Activated gamma-delta T cell treated with Interleukin-2 at 50 U/mL for 16 hours (primary cell): ENCODE measurements around the gene ECSIT.
A peak's percentile ranks its signal among the peaks of the same experiment; 100 is the strongest.
"Not testable (repeated sequence)": the region's sequence is repeated elsewhere in the genome, so short reads cannot be mapped to it uniquely, and the experiment has no call there.

Source experiments
- DNase-seq: peaks from one replicate; pipeline ENCODE4 v3.0.0-alpha.2; 2020

Gene ECSIT, protein sequence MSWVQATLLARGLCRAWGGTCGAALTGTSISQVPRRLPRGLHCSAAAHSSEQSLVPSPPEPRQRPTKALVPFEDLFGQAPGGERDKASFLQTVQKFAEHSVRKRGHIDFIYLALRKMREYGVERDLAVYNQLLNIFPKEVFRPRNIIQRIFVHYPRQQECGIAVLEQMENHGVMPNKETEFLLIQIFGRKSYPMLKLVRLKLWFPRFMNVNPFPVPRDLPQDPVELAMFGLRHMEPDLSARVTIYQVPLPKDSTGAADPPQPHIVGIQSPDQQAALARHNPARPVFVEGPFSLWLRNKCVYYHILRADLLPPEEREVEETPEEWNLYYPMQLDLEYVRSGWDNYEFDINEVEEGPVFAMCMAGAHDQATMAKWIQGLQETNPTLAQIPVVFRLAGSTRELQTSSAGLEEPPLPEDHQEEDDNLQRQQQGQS

DNA sequence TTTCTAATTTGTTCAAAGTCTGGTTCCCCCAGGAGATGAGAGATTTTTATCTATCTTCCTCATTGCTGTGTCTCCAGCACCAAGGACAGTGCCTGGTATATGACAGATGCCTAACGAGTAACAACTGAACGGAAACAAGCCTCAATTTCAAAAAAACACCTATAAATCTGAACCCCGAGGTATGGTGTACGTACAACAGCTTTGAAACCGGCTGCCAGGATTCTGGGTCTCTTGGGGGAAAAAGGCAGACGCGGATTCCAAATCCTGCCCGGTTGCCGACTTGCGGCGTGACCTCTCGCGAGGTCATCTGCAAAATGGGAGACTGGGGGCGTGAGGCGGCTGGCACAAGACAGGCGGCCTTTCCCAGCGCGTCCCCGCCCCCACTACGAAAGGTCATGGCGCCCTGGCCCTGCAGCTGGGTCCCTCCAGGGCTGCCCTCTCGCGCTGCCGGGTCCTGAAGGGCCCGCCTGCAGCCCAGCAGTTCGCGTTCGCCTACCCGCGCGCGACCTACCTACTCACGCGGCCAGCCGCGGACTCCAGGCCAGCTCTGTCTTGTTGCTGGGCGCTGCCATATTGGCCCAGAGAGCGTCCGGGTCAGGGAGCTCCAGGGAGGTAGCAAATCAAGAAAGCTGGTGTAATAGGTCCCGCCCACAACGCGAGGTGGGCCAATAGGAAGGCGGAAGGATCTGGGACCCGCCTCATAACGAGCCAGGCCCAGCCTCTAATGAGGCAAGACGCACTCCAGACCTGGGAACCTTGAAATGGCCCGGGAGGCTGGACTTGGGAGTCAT is at the start of gene ECSIT:
Gene ECSIT (minus strand): TSS at position 584 of the 791 bp plus-strand sequence. CDS start 9,964 bp downstream, outside the sequence.
- peak; percentile 91 for DNase-seq

- DNase-seq = no peak
These were observed 48.7 kb upstream of the ECSIT start, which contains the start of gene ACP5 for GRCh38 chr19:11577451-11578257. Gene ACP5 (minus strand): TSS chr19:11577645. CDS start chr19:11577317, 328 bp downstream.

GRCh38 chr19:11576227-11576626 is 47.3 kb upstream of the ECSIT start:
- no peak for DNase-seq

DNA sequence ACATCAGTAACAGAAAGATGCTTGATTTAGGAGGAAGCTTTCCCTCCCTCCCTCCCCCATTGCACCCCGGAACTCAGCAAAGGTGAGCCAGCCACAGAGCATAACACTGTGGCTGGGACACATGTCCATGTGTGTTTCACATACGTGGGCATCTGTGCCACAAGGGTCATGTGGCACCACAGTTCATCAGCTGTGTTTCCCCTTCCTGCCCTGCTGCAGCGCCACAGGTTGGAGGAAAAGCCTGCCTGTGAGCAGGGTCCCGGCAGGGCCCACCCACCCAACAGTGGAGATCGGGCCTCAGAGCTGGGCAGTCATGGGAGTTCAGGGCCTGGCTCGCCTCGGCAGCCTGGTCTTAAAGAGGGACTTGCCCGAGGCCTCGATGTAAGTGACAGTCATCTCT is 45.8 kb upstream of the ECSIT start:
- DNase-seq = no peak

DNA sequence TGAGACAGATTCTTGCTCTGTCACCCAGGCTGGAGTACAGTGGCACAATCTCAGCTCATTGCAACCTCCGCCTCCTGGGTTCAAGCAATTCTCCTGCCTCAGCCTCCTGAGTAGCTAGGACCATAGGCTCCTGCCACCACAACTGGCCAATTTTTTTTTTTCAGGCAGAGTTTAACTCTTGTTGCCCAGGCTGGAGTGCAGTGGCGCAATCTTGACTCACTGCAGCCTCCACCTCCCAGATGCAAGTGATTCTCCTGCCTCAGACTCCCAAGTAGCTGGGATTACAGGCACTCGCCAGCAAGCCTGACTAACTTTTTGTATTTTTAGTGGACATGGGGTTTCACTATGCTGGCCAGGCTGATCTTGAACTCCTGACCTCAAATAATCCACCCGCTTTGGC is 44.8 kb upstream of the ECSIT start:
- not testable (repeated sequence) for DNase-seq

GRCh38 chr19:11573354-11573753 is 44.4 kb upstream of the ECSIT start:
- DNase-seq = not testable (repeated sequence)

DNA sequence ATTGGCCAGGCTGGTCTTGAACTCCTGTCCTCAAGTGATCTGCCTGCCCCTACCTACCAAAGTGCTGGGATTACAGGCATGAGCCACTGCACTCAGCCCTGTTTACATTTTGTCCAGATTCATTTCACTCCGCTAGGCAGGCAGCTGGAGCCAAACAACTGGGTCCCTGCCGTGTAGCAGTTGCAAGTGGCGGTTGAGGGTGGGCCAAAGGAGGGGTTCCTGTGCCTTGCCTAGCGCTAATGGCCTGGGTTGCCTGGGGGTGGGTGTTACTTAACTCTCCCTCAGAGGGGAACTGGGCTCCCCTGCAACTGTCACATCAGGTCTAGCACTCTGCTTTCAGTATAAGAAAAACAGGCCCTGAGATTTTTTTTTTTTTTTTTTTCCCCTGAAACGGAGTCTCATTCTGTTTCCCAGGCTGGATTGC is 41.1 kb upstream of the ECSIT start:
- no peak for DNase-seq

- DNase-seq = no peak
These were observed 37.2 kb upstream of the ECSIT start for GRCh38 chr19:11566164-11566563.

DNA sequence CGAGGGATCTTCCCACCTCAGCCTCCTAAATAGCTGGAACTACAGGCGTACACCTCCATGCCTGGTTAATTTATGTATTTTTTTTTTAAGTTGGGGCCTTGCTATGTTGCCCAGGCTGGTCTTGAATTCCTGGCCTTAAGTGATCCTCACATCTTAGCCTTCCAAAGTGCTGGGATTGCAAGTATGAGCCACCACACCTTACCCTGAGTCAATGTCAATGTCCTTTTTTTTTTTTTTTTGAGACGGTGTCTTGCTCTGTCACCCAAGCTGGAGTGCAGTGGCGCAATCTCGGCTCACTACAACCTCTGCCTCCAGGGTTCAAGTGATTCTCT is 36.7 kb upstream of the ECSIT start:
- not testable (repeated sequence) for DNase-seq

DNA sequence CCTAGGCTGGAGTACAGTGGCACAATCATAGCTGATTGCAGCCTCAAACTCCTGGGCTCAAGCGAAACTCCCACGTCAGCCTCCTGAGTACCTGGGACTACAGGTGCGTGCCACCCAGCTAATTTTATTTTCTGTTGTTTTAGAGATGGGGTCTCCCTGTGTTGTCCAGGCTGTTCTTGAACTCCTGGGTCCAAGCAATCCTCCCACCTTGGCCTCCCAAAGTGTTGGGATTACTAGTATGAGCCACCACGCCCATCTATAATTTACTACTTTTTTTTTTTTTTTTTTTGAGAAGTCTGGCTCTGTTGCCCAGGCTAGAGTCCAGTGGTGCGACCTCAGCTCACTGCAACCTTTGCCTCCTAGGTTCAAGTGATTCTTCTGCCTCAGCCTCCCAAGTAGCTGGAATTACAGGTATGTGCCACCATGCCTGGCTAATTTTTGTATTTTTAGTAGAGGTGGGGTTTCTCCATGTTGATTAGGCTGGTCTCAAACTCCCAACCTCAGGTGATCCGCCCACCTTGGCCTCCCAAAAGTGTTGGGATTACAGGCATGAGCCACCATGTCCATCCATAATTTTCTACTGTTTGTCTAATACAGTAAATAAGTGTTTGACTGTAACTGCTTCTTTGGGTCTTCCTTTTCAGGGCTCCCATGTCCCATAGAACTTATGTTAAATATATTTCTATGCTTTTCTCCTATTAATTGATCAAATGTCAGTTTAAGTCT is 35.3 kb upstream of the ECSIT start:
- DNase-seq = not testable (repeated sequence)

DNA sequence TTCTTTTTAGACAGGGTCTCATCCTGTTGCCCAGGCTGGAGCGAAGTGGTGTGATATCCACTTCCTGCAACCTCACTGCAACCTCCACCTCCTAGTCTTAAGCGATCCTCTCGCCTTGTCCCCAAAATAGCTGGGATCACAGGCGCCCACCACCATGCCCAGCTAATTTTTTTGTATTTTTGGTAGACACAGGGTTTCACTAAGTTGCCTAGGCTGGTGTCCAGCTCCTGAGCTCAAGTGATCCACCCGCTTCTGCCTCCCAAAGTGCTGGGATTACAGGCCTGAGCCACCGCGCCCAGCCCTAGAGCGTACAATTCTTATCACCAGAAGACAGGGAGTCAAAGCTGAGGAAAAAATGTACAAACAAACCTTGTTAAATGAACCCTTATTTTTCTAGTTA is 34.6 kb upstream of the ECSIT start:
- no peak for DNase-seq

DNA sequence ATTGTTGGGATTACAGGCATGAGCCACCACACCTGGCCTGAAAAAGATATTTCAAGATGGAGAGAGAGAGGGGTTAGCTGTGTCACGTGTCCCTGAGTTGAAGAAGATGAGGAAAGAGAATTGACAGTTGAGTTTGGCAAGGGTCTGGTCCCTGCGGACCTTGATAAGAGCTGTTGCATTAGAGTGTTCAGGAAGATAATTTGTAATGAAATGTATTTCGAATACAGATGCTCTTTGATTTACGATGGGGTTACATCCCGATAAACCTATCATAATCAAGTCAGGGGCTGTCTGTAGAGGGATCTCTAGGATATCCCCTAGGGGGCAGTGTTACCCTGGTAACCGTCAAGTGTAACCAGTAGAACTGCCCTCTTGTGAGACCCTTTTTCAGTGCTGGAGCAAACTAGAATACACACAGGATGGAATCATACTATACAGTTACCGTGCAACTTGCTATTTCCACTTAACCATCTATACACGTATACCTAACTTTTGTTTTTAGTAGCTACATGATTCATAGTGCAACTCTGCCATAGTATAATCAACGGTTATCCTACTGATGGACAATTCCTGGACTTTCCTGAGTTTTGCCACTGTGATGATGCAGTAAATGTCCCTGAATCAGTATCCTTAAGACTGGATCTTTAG is 31.6 kb upstream of the ECSIT start:
- DNase-seq = peak; percentile 59

GRCh38 chr19:11558881-11559828 is 30.2 kb upstream of the ECSIT start, which contains the start of gene ELOF1:
Gene ELOF1 (minus strand): TSS chr19:11559230. CDS start chr19:11554347, 4,883 bp downstream.
- DNase-seq = peak; percentile 96

DNA sequence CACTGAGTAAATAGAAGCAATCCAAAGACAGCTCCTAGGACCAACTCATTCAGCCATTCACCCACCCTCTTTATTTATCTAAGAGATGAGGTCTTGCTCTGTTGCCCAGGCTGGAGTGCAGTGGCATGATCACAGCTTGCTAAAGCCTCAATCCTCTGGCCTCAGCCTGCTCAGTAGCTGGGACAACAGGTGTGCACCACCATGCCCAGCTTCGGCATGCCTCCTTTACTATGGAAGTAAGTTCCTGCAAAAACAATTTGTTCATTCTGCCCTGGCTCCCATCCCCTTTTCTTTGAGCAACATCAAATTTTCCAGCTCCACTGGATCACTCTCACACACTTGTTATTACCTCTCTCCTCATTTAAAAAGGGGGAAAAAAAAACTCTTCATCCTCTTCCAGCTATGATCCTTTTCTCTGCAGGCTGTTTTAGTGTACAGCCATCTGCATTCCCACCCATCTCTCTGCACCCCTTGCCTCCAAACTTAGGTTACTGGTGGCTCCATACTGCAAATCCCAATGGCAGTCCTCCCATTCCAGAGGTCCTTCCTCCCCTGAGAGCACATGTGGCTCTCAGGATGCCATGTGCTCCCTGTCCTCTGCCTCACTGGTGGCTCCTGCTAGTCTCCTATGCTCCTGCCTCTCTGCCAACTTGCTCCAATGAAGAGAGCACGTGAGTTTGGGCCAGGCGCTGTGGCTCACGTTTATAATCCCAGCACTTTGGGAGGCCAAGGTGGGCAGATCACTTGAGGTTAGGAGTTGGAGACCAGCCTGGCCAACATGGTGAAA is 27.9 kb upstream of the ECSIT start:
- no peak for DNase-seq

DNA sequence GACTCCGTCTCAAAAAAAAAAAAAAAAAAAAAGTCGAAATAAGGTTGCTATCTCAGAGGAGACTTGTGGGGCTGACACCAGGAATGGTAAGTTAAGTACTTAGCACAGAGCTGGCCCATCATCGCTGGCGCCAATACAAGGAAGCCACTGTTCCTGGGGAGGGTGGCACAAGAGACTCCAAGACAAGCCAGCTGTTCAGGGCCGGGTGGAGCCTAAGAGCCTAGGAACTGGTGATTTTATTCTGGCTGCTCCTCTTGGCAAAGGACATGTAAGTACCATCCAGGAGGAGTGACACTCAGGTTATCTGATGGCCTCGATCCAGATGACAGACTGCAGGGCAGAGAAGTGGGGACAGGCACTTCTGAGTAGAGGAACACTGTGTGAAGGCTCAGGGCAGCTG is 26.3 kb upstream of the ECSIT start:
- DNase-seq = no peak

DNA sequence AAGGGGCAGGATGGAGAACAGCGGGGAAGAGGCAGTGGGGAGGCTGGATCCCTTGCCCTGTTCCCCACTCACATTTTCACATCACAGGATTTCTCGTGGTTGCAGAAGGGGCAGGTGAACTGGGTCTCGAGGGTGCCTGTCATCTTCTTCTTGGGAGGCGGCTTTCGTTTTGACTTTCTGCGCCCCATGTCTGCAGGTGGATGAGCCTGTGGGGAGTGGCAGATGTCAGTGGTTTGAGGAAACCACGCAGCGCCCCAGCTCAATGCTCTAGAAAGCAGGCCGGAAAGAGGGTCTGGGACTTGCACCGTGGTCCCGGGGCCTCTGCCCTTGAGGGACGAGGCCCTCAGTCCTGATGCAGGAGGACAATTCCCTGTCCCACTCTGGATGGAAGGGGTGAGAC is 25.2 kb upstream of the ECSIT start:
- DNase-seq = no peak

GRCh38 chr19:11552666-11553372 is 23.9 kb upstream of the ECSIT start:
- no peak for DNase-seq

DNA sequence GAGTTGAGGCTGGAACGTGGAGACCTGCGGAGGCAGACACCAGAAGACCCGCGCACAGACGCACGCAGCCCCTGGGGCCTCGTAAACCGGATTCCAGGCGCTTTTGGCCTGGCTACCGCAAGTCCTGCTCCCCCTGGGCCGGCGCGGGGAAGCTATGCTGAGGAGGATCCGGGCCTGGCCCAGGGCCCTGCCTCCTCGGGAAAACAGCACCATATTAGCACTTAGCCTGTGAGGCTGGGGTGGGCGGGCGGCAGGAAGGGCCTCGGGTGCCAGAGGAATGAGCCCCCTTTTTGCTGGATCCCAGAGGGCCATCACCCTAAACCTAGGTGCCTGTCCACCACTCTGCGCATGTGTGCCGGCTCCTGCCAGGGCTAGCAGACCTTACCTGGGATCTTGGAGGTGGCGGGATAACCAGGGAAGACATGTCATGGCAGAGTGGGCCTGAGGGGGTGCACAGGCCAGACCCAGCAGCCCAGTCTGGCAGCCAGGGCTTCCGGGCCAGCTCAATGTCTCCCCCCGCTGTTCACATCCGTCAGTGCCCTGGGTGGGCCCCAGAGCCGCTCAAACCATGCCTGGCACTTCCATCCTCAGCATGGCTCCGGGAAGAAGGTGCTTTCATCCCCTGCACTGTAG is 22.8 kb upstream of the ECSIT start:
- no peak for DNase-seq

DNA sequence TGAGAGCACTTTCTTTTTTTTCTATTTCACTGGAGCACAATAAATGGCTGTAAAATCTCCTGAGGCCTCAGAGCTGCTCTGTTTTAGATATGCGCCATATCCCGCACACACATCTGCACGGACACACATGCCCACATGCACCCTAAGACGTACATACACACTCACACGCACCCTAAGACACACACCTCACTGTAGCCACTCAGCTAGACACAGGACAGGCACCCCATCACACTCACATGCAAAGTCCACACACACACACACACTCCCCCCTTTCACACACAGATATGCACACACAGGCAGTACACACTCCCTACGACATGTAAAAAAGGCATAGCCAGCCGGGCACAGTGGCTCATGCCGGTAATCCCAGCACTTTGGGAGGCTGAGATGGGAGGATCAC is 21.3 kb upstream of the ECSIT start:
- no peak for DNase-seq
